Naive thymus-derived CD8-positive, alpha-beta T cell (primary cell): ENCODE measurements around the gene STXBP1. TPM values are rescaled to one million over a fixed set of nuclear protein-coding genes. Genes with fewer than 3 reads are reported as not detected.
A peak's percentile ranks its signal among the peaks of the same experiment; 100 is the strongest.

ENCODE experiments used
- ATAC-seq, 2 donors: fragments of 150-1000 bp; cut with Tn5 transposase in 1 of 2; sonication (Bioruptor Pico), chemical (Tn5 transposase) in 1 of 2; 1 replicate in 1 of 2; 2 replicates in 1 of 2; pipeline ENCODE4 v1.10.0; 2021; ENCODE audit warnings: mild to moderate bottlenecking in 2 of 2, moderate library complexity in 2 of 2
- POLR2A ChIA-PET: fragments of 350-600 bp; sonication (Branson Sonifier 250); formaldehyde crosslinking; loops from one replicate; lab custom pipeline; 2021; ENCODE audit warnings: antibody characterized with exemption; lab: Charles Lee
- DNase-seq, 10 donors: peaks; one replicate each; pipeline versions ENCODE4 v3.0.0 to v3.0.0-alpha.2; 2020 to 2022
- H3K27ac Mint-ChIP-seq, 10 donors: one replicate each; pipeline ENCODE4 v1.8.0; 2020 to 2022; ENCODE audit warnings: mild to moderate bottlenecking in 10 of 10, mixed read lengths in 10 of 10, moderate library complexity in 4 of 10, inconsistent platforms in 1 of 10
- H3K27me3 Mint-ChIP-seq, 5 donors: one replicate each; pipeline ENCODE4 v1.8.0; 2021 to 2022; ENCODE audit warnings: mixed read lengths in 5 of 5
- H3K36me3 Mint-ChIP-seq, 3 donors: one replicate each; pipeline ENCODE4 v1.8.0; 2020 to 2022; ENCODE audit warnings: mixed read lengths in 3 of 3, mild to moderate bottlenecking in 2 of 3, inconsistent platforms in 1 of 3
- H3K4me1 Mint-ChIP-seq, 4 donors: one replicate each; pipeline ENCODE4 v1.8.0; 2021 to 2022; ENCODE audit warnings: mixed read lengths in 4 of 4
- H3K4me3 Mint-ChIP-seq, 10 donors: one replicate each; pipeline ENCODE4 v1.8.0; 2020 to 2022; ENCODE audit warnings: mild to moderate bottlenecking in 10 of 10, mixed read lengths in 10 of 10, moderate library complexity in 6 of 10, inconsistent platforms in 1 of 10
- H3K9me3 Mint-ChIP-seq, 9 donors: one replicate each; pipeline ENCODE4 v1.8.0; 2020 to 2022; ENCODE audit warnings: mixed read lengths in 9 of 9, mild to moderate bottlenecking in 3 of 9, inconsistent platforms in 1 of 9, moderate library complexity in 1 of 9
- polyA plus RNA-seq, 3 donors: library from polyadenylated mRNA; unstranded; fragments of 300-500 nt; fragmentation: Illumina TruSeq; gene quantifications; one replicate each; pipeline ENCODE4 v1.2.3, GENCODE V29; 2021
- total RNA-seq, 8 experiments: library from RNA in 2 of 8; stranded (reverse) in 2 of 8; gene quantifications; one replicate each; pipeline ENCODE4 v1.2.3 and lab custom pipeline; 2021 to 2026

STXBP1 gene
- total and polyA plus RNA-seq, 5 experiments from 2014 or later, result 3.4 to 39.7 (median 10.3) TPM

GRCh38 chr9:127650518-127650917, 38.4 kb downstream of the STXBP1 start:
- Mint-ChIP-seq H3K9me3 (no peaks in the 10 kb centered on the region), H3K4me3 (no peak overlapping the region), H3K27ac (no peak overlapping the region), H3K27me3 (no peaks in the 10 kb centered on the region), H3K4me1 (peaks cover 0 to 6% (median 1%) of the 10 kb centered on the region in 4 donors), H3K36me3 (peaks cover 0 to 22% (median 7%) of the 10 kb centered on the region in 3 donors)
- DNase-seq (no peak), ATAC-seq (no peak)
- POLR2A ChIA-PET, result no interaction called here

GRCh38 chr9:127651697-127652610, 39.9 kb downstream of the STXBP1 start:
- ATAC-seq, result no peak
- POLR2A ChIA-PET, result no interaction called here

GRCh38 chr9:127652733-127653132, 40.7 kb downstream of the STXBP1 start:
- no peak overlapping the region for H3K27ac Mint-ChIP-seq
- DNase-seq (no peak), ATAC-seq (no peak)
- H3K27me3 Mint-ChIP-seq, result no peaks in the 10 kb centered on the region
- H3K4me3 Mint-ChIP-seq, result no peak overlapping the region
- peaks cover 0 to 6% (median 1%) of the 10 kb centered on the region in 4 donors for H3K4me1 Mint-ChIP-seq
- peaks cover 0 to 27% (median 7%) of the 10 kb centered on the region in 3 donors for H3K36me3 Mint-ChIP-seq
- no peaks in the 10 kb centered on the region for H3K9me3 Mint-ChIP-seq
- POLR2A ChIA-PET, result no interaction called here

More at GRCh38 chr9:127651697-127652610, 39.9 kb downstream of the STXBP1 start:
- no peaks in the 10 kb centered on the region for H3K9me3 Mint-ChIP-seq
- H3K4me1 Mint-ChIP-seq, result peaks cover 0 to 6% (median 1%) of the 10 kb centered on the region in 4 donors
- H3K27me3 Mint-ChIP-seq, result no peaks in the 10 kb centered on the region
- DNase-seq, result no peak
- no peak overlapping the region for H3K27ac Mint-ChIP-seq
- H3K36me3 Mint-ChIP-seq, result peaks cover 0 to 25% (median 7%) of the 10 kb centered on the region in 3 donors
- H3K4me3 Mint-ChIP-seq, result no peak overlapping the region

GRCh38 chr9:127654619-127655018, 42.5 kb downstream of the STXBP1 start:
- no peak overlapping the region for H3K4me3 Mint-ChIP-seq
- peaks cover 0 to 34% (median 9%) of the 10 kb centered on the region in 3 donors for H3K36me3 Mint-ChIP-seq
- H3K9me3 Mint-ChIP-seq, result no peaks in the 10 kb centered on the region
- DNase-seq (no peak), ATAC-seq (no peak)
- no peak overlapping the region for H3K27ac Mint-ChIP-seq
- H3K4me1 Mint-ChIP-seq, result peaks cover 0 to 6% (median 1%) of the 10 kb centered on the region in 4 donors
- POLR2A ChIA-PET, result no interaction called here
- no peaks in the 10 kb centered on the region for H3K27me3 Mint-ChIP-seq

GRCh38 chr9:127658428-127658827, 46.4 kb downstream of the STXBP1 start:
- DNase-seq (no peak), ATAC-seq (no peak)
- POLR2A ChIA-PET, result interaction anchor here (0.7 kb wide), 1 partner anchor 442 kb away, joined by 6 read pairs; no protein-coding TSS in a partner anchor
- H3K27ac Mint-ChIP-seq, result no peak overlapping the region
- no peaks in the 10 kb centered on the region for H3K9me3 Mint-ChIP-seq
- no peaks in the 10 kb centered on the region for H3K4me1 Mint-ChIP-seq
- H3K27me3 Mint-ChIP-seq, result no peaks in the 10 kb centered on the region
- H3K4me3 Mint-ChIP-seq, result no peak overlapping the region
- peaks cover 0 to 63% (median 17%) of the 10 kb centered on the region in 3 donors for H3K36me3 Mint-ChIP-seq

- Mint-ChIP-seq H3K36me3 (peaks cover 0 to 62% (median 17%) of the 10 kb centered on the region in 3 donors), H3K9me3 (no peaks in the 10 kb centered on the region), H3K27ac (peak overlapping the region in 1 of 10 donors; percentile 15), H3K4me3 (no peak overlapping the region), H3K4me1 (no peaks in the 10 kb centered on the region), H3K27me3 (no peaks in the 10 kb centered on the region)
- POLR2A ChIA-PET, result no interaction called here
- ATAC-seq (no peak), DNase-seq (no peak)
Measured at GRCh38 chr9:127660886-127661741, 49.0 kb downstream of the STXBP1 start.

GRCh38 chr9:127662617-127663016, 50.5 kb downstream of the STXBP1 start:
- ATAC-seq (no peak), DNase-seq (no peak)
- no peaks in the 10 kb centered on the region for H3K27me3 Mint-ChIP-seq
- no peaks in the 10 kb centered on the region for H3K4me1 Mint-ChIP-seq
- H3K27ac Mint-ChIP-seq, result no peak overlapping the region
- H3K36me3 Mint-ChIP-seq, result peaks cover 0 to 69% (median 19%) of the 10 kb centered on the region in 3 donors
- no peaks in the 10 kb centered on the region for H3K9me3 Mint-ChIP-seq
- no peak overlapping the region for H3K4me3 Mint-ChIP-seq
- POLR2A ChIA-PET, result no interaction called here

- no peaks in the 10 kb centered on the region for H3K27me3 Mint-ChIP-seq
Measured at GRCh38 chr9:127664324-127664677, 52.2 kb downstream of the STXBP1 start.

GRCh38 chr9:127664678-127665507, 52.8 kb downstream of the STXBP1 start:
- DNase-seq, result no peak
- POLR2A ChIA-PET, result no interaction called here
- no peaks in the 10 kb centered on the region for H3K27me3 Mint-ChIP-seq
- H3K4me3 Mint-ChIP-seq, result no peak overlapping the region
- H3K27ac Mint-ChIP-seq, result peak overlapping the region in 1 of 10 donors; percentile 63
- H3K9me3 Mint-ChIP-seq, result no peaks in the 10 kb centered on the region
- H3K36me3 Mint-ChIP-seq, result peaks cover 0 to 65% (median 21%) of the 10 kb centered on the region in 3 donors
- ATAC-seq, result no peak
- no peaks in the 10 kb centered on the region for H3K4me1 Mint-ChIP-seq

More at GRCh38 chr9:127664324-127664677, 52.2 kb downstream of the STXBP1 start:
- no peaks in the 10 kb centered on the region for H3K9me3 Mint-ChIP-seq
- ATAC-seq (no peak), DNase-seq (no peak)
- peaks cover 0 to 71% (median 21%) of the 10 kb centered on the region in 3 donors for H3K36me3 Mint-ChIP-seq
- no peak overlapping the region for H3K27ac Mint-ChIP-seq
- POLR2A ChIA-PET, result no interaction called here
- no peaks in the 10 kb centered on the region for H3K4me1 Mint-ChIP-seq
- H3K4me3 Mint-ChIP-seq, result no peak overlapping the region

- no peaks in the 10 kb centered on the region for H3K27me3 Mint-ChIP-seq
- no peak overlapping the region for H3K27ac Mint-ChIP-seq
- no peaks in the 10 kb centered on the region for H3K9me3 Mint-ChIP-seq
- ATAC-seq (no peak), DNase-seq (no peak)
- peaks cover 0 to 62% (median 20%) of the 10 kb centered on the region in 3 donors for H3K36me3 Mint-ChIP-seq
- peaks cover 0 to 2% (median 0%) of the 10 kb centered on the region in 4 donors for H3K4me1 Mint-ChIP-seq
- POLR2A ChIA-PET, result no interaction called here
- H3K4me3 Mint-ChIP-seq, result no peak overlapping the region
Measured at GRCh38 chr9:127667127-127667844, 55.2 kb downstream of the STXBP1 start.

- Mint-ChIP-seq H3K27ac (no peak overlapping the region), H3K4me1 (peaks cover 0 to 2% (median 0%) of the 10 kb centered on the region in 4 donors), H3K9me3 (no peaks in the 10 kb centered on the region), H3K27me3 (no peaks in the 10 kb centered on the region), H3K36me3 (peaks cover 0 to 60% (median 20%) of the 10 kb centered on the region in 3 donors), H3K4me3 (no peak overlapping the region)
- no peak for DNase-seq
- POLR2A ChIA-PET, result interaction anchor here (0.6 kb wide), 1 partner anchor 199 kb away, joined by 4 read pairs; no protein-coding TSS in a partner anchor
- ATAC-seq, result no peak
Measured at GRCh38 chr9:127667906-127668305, 55.8 kb downstream of the STXBP1 start.
